ENCODE data around the gene FBXO48. TPM values are rescaled to one million over a fixed set of nuclear protein-coding genes. Genes with fewer than 3 reads are reported as not detected.
"Not testable (repeated sequence)": the region's sequence is repeated elsewhere in the genome, so short reads cannot be mapped to it uniquely, and the experiment has no call there.

FBXO48 gene
- total RNA-seq, 2 experiments from 2014 or later: 1.5 to 6.8 TPM

GRCh38 chr2:68489282-68489681 lies 22.2 kb upstream of the FBXO48 start:
- H4K20me1 ChIP-seq (ENCODE audit: insufficient read depth, low read length): no peaks in the 10 kb centered on the region
- H2AFZ ChIP-seq (ENCODE audit: low read length): no peak overlapping the region
- DNase-seq (ENCODE audit: low spot score): no peak
- intact Hi-C loops (cut with micrococcal nuclease; ENCODE audit: unreplicated experiment): loop anchor here (2.0 to 5.0 kb wide), 2 partner anchors 228 to 436 kb away; no protein-coding TSS in a partner anchor
- H3K4me2 ChIP-seq (ENCODE audit: low read length): no peak overlapping the region
- ChIA-PET POLR2A (interaction anchor here (0.6 to 1.2 kb wide), 2 partner anchors 17 to 101 kb away, joined by 6 to 10 read pairs; no protein-coding TSS in a partner anchor), CTCF (ENCODE audit: unreplicated experiment) (no interaction called here)
- H3K4me1 ChIP-seq (ENCODE audit: insufficient read depth, low read length, poor library complexity, severe bottlenecking): no peaks in the 10 kb centered on the region
- no peaks in the 10 kb centered on the region for H3K36me3 ChIP-seq (ENCODE audit: insufficient read depth, low read length)
- TF ChIP-seq EZH2phosphoT487 (IDR thresholded peaks at IDR 0.05; ENCODE audit: borderline replicate concordance, low read depth, low read length) (no peak), CTCF (conservative IDR thresholded peaks at IDR 0.05; ENCODE audit: low read length) (no peak)
- no peaks in the 10 kb centered on the region for H3K79me2 ChIP-seq (ENCODE audit: insufficient read depth, low read depth, low read length)
- H3K9me2 ChIP-seq (ENCODE audit: insufficient read depth, low read length): no peaks in the 10 kb centered on the region
- BruUV-seq (replicated peaks): no TSS peak
- no peak overlapping the region for H3K4me3 ChIP-seq (ENCODE audit: low read depth, low read length, poor library complexity, severe bottlenecking)
- no peak overlapping the region for H3K27ac ChIP-seq (ENCODE audit: low read depth, low read length, poor library complexity, severe bottlenecking)
- no peaks in the 10 kb centered on the region for H3K9me3 ChIP-seq (ENCODE audit: low read length)

GRCh38 chr2:68488605-68489004 lies 21.5 kb upstream of the FBXO48 start:
- intact Hi-C loops (cut with micrococcal nuclease; ENCODE audit: unreplicated experiment): loop anchor here (2.0 to 5.0 kb wide), 2 partner anchors 229 to 436 kb away; no protein-coding TSS in a partner anchor
- H4K20me1 ChIP-seq (ENCODE audit: insufficient read depth, low read length); H3K4me2 ChIP-seq (ENCODE audit: low read length); H3K9me2 ChIP-seq (ENCODE audit: insufficient read depth, low read length); H3K4me3 ChIP-seq (ENCODE audit: low read depth, low read length, poor library complexity, severe bottlenecking); CTCF ChIA-PET (ENCODE audit: unreplicated experiment); H3K9me3 ChIP-seq (ENCODE audit: low read length); H3K27ac ChIP-seq (ENCODE audit: low read depth, low read length, poor library complexity, severe bottlenecking); H3K4me1 ChIP-seq (ENCODE audit: insufficient read depth, low read length, poor library complexity, severe bottlenecking); DNase-seq (ENCODE audit: low spot score); H3K79me2 ChIP-seq (ENCODE audit: insufficient read depth, low read depth, low read length); H3K36me3 ChIP-seq (ENCODE audit: insufficient read depth, low read length); H2AFZ ChIP-seq (ENCODE audit: low read length); BruUV-seq (replicated peaks): not testable (repeated sequence)
- POLR2A ChIA-PET: interaction anchor here (0.8 to 1.6 kb wide), 5 partner anchors 16 to 109 kb away, joined by 3 to 6 read pairs (median 4); no protein-coding TSS in a partner anchor

- Histone ChIP-seq H3K27ac (ENCODE audit: low read depth, low read length, poor library complexity, severe bottlenecking) (no peak overlapping the region), H3K4me3 (ENCODE audit: low read depth, low read length, poor library complexity, severe bottlenecking) (no peak overlapping the region), H4K20me1 (ENCODE audit: insufficient read depth, low read length) (no peaks in the 10 kb centered on the region), H2AFZ (ENCODE audit: low read length) (no peak overlapping the region), H3K36me3 (ENCODE audit: insufficient read depth, low read length) (no peaks in the 10 kb centered on the region), H3K9me3 (ENCODE audit: low read length) (no peaks in the 10 kb centered on the region), H3K4me1 (ENCODE audit: insufficient read depth, low read length, poor library complexity, severe bottlenecking) (no peaks in the 10 kb centered on the region), H3K9me2 (ENCODE audit: insufficient read depth, low read length) (no peaks in the 10 kb centered on the region), H3K4me2 (ENCODE audit: low read length) (no peak overlapping the region), H3K79me2 (ENCODE audit: insufficient read depth, low read depth, low read length) (no peaks in the 10 kb centered on the region)
- peak; percentile 56 for DNase-seq (ENCODE audit: low spot score)
- no TSS peak for BruUV-seq (replicated peaks)
- ChIA-PET CTCF (ENCODE audit: unreplicated experiment) (interaction anchor here (0.9 kb wide), 1 partner anchor 25 kb away, joined by 3 read pairs; no protein-coding TSS in a partner anchor), POLR2A (interaction anchor here (0.5 to 1.6 kb wide), 14 partner anchors 13 to 468 kb away, joined by 3 to 8 read pairs (median 3); partner anchors contain the start of gene FBXO48)
- TF ChIP-seq EZH2phosphoT487 (IDR thresholded peaks at IDR 0.05; ENCODE audit: borderline replicate concordance, low read depth, low read length) (no peak), CTCF (conservative IDR thresholded peaks at IDR 0.05; ENCODE audit: low read length) (peak; percentile 93)
- intact Hi-C loops (cut with micrococcal nuclease; ENCODE audit: unreplicated experiment): loop anchor here (2.0 to 5.0 kb wide), 2 partner anchors 229 to 437 kb away; no protein-coding TSS in a partner anchor
Measured at GRCh38 chr2:68487773-68488355, 20.8 kb upstream of the FBXO48 start.
